GM12865 (cell line): ENCODE data around the gene INTS11.

ENCODE experiments used
- DNase-seq: peaks from one replicate; pipeline ENCODE4 v3.0.0; 2010; ENCODE audit warnings: low read depth
- H3K4me3 ChIP-seq: 2 replicates; pipeline ENCODE4 v1.5.1; 2011; ENCODE audit warnings: mild to moderate bottlenecking, low read depth, low read length, control low read depth
- CTCF ChIP-seq: IDR thresholded peaks from 2 replicates; pipeline ENCODE4 v1.5.1; 2011; ENCODE audit warnings: low read length, control low read depth, low read depth, inconsistent platforms; ENCODE audit not compliant: insufficient read depth; ENCODE audit errors: missing control alignments

The INTS11 gene

GRCh38 chr1:1310109-1310385, 14.4 kb downstream of the INTS11 start:
- no peak for DNase-seq
- no peak for TF ChIP-seq CTCF
- H3K4me3 ChIP-seq, result no peak overlapping the region

- H3K4me3 ChIP-seq, result peak overlapping the region; percentile 89
- no peak for DNase-seq
Observed at GRCh38 chr1:1309251-1310108, 15.0 kb downstream of the INTS11 start.

GRCh38 chr1:1308756-1309250, 15.7 kb downstream of the INTS11 start:
- peak overlapping the region; percentile 89 for H3K4me3 ChIP-seq
- no peak for TF ChIP-seq CTCF
- no peak for DNase-seq

More at GRCh38 chr1:1309251-1310108, 15.0 kb downstream of the INTS11 start:
- TF ChIP-seq CTCF, result no peak

- TF ChIP-seq CTCF, result no peak
- H3K4me3 ChIP-seq, result peak within 1 kb of the TSS; percentile 89
- DNase-seq, result peak; percentile 97
Observed at GRCh38 chr1:1307923-1308755, 16.3 kb downstream of the INTS11 start, which contains the start of the genes ACAP3 and PUSL1. ACAP3 (minus strand) TSS chr1:1307930; CDS start chr1:1307815, 115 bp downstream. PUSL1 (plus strand) TSS chr1:1308597; CDS start chr1:1308644, 47 bp downstream.

- peak overlapping the region; percentile 70 for H3K4me3 ChIP-seq
- TF ChIP-seq CTCF, result no peak
- DNase-seq, result peak; percentile 35
Observed at GRCh38 chr1:1307261-1307922, 17.1 kb downstream of the INTS11 start.

- peak overlapping the region; percentile 70 for H3K4me3 ChIP-seq
- TF ChIP-seq CTCF, result no peak
- no peak for DNase-seq
Observed at GRCh38 chr1:1306661-1307260, 17.7 kb downstream of the INTS11 start.
